ENCODE results near the gene TM7SF3.

The TM7SF3 gene

DNA sequence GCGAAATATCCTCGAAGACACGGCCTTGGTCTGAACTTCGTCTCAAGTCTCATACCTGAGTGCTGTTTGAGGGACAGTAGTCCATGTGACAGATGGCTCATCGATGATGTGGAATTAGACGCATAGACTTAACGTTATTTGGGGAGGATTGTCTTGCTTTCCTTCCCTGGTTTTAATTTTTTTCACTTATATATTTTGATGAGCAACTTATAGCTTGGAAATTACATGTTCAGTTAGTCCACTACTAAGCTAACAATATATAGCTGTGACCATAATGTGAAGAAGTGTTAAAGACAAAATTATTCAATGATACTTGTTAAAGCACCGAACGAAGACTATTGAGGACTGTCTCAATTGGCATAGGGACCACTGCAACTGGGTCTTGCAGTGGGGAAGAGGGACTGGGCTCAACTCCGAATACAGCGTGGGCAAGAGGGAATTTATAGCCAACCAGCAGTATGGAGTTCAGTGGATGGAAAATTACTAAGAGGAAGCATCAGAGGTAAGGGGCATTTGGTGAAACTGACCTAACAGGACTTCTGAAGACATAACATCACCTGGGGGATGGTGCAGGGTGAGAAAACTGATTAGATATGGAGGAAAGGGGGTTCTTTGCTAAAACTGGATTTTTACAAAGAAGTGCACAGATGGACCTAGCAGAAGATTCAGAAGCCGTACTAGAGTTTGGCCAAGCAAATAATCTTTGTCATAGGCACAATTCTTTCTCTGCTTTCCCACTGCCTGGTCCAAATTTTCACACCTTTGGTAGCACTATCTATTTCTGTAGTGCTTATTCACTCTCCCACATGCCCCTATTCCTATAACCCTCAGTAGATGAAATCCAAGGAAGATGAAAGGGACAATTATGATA is 910 bp upstream of the TM7SF3 start:
- intact Hi-C loops (cut with DNase I; ENCODE audit: low total_unique reads), result loop anchor here (2.0 to 10.0 kb wide), 2 partner anchors 76 to 180 kb away; partner anchors contain the start of genes FGFR1OP2 and ITPR2
- H3K4me1 ChIP-seq, result peaks cover 4 to 46% (median 28%) of the 10 kb centered on the region in 4 donors
- TF ChIP-seq, protein P1, sequence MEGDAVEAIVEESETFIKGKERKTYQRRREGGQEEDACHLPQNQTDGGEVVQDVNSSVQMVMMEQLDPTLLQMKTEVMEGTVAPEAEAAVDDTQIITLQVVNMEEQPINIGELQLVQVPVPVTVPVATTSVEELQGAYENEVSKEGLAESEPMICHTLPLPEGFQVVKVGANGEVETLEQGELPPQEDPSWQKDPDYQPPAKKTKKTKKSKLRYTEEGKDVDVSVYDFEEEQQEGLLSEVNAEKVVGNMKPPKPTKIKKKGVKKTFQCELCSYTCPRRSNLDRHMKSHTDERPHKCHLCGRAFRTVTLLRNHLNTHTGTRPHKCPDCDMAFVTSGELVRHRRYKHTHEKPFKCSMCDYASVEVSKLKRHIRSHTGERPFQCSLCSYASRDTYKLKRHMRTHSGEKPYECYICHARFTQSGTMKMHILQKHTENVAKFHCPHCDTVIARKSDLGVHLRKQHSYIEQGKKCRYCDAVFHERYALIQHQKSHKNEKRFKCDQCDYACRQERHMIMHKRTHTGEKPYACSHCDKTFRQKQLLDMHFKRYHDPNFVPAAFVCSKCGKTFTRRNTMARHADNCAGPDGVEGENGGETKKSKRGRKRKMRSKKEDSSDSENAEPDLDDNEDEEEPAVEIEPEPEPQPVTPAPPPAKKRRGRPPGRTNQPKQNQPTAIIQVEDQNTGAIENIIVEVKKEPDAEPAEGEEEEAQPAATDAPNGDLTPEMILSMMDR (IDR thresholded peaks at IDR 0.05), result no peak
- peak overlapping the region; percentile 86 to 90 for H3K27ac ChIP-seq
- no peak for DNase-seq
- H3K9me3 ChIP-seq, result no peaks in the 10 kb centered on the region
- no peaks in the 10 kb centered on the region for H3K36me3 ChIP-seq
- no peaks in the 10 kb centered on the region for H3K27me3 ChIP-seq
- H3K4me3 ChIP-seq, result peak overlapping the region; percentile 81 to 88

GRCh38 chr12:27013611-27014084 is 536 bp downstream of the TM7SF3 start:
- intact Hi-C loops (cut with DNase I; ENCODE audit: low total_unique reads), result loop anchor here (2.0 to 10.0 kb wide), 2 partner anchors 75 to 179 kb away; partner anchors contain the start of genes FGFR1OP2 and ITPR2
- TF ChIP-seq, protein P1 (IDR thresholded peaks at IDR 0.05), result no peak
- peaks cover 4 to 54% (median 31%) of the 10 kb centered on the region in 4 donors for H3K4me1 ChIP-seq
- peak in 1 of 2 donors; percentile 35 for DNase-seq
- H3K27ac ChIP-seq, result peak overlapping the region; percentile 86 to 90
- H3K36me3 ChIP-seq, result no peaks in the 10 kb centered on the region
- H3K27me3 ChIP-seq, result no peaks in the 10 kb centered on the region
- H3K4me3 ChIP-seq, result peak overlapping the region; percentile 81 to 88
- H3K9me3 ChIP-seq, result no peaks in the 10 kb centered on the region

DNA sequence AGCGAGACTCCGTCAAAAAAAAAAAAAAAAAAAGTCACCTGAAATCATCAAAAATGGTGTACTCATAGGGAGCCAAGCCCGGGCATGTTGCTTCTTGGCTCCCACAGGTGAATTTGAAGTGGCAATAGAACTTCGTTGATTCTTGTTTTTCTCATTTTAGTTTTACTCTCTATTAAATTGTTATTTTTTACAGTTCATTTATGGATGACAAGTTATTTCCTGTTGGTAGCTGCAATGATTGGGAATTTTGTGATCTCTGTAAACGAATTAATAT is 1.3 kb downstream of the TM7SF3 start:
- Histone ChIP-seq H3K4me1 (peaks cover 4 to 54% (median 31%) of the 10 kb centered on the region in 4 donors), H3K27ac (peak overlapping the region; percentile 86 to 90), H3K36me3 (no peaks in the 10 kb centered on the region), H3K9me3 (no peaks in the 10 kb centered on the region), H3K4me3 (peak overlapping the region; percentile 81 to 88), H3K27me3 (no peaks in the 10 kb centered on the region)
- intact Hi-C loops (cut with DNase I; ENCODE audit: low total_unique reads), result loop anchor here (10.0 kb wide), 1 partner anchor 178 kb away; the partner anchor contains the start of gene ITPR2
- no peak for DNase-seq
- TF ChIP-seq, protein P1 (IDR thresholded peaks at IDR 0.05), result no peak

- peaks cover 4 to 54% (median 31%) of the 10 kb centered on the region in 4 donors for H3K4me1 ChIP-seq
- H3K4me3 ChIP-seq, result peak overlapping the region; percentile 81 to 88
- DNase-seq, result no peak
- no peaks in the 10 kb centered on the region for H3K27me3 ChIP-seq
- no peaks in the 10 kb centered on the region for H3K9me3 ChIP-seq
- TF ChIP-seq, protein P1 (IDR thresholded peaks at IDR 0.05), result no peak
- intact Hi-C loops (cut with DNase I; ENCODE audit: low total_unique reads), result loop anchor here (10.0 kb wide), 1 partner anchor 178 kb away; the partner anchor contains the start of gene ITPR2
- no peaks in the 10 kb centered on the region for H3K36me3 ChIP-seq
- peak overlapping the region; percentile 86 to 90 for H3K27ac ChIP-seq
Observed at GRCh38 chr12:27012239-27012981, 1.8 kb downstream of the TM7SF3 start.

DNA sequence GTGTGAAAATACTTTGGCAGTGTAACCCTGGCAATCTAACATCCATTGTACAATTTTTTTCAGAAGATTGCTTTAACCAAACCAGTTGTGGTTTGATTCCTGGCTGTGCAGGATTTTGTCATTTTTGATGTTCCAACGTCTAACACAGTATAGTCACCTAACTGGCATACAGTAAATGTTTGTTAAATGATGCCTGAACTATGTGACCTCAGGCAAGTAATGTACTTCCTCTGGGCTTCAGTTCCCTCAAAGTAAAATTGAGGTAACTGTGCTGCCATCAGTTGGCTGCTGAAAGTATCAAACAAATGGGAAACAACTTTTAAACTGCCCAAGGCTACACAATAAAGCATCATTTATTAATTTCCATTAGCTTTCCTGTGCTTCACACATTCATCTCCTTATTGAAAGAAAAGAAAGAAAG is 4.3 kb downstream of the TM7SF3 start:
- H3K4me3 ChIP-seq, result no peak overlapping the region
- DNase-seq, result no peak
- H3K27ac ChIP-seq, result no peak overlapping the region
- no peaks in the 10 kb centered on the region for H3K9me3 ChIP-seq
- H3K36me3 ChIP-seq, result no peaks in the 10 kb centered on the region
- no peaks in the 10 kb centered on the region for H3K27me3 ChIP-seq
- intact Hi-C loops (cut with DNase I; ENCODE audit: low total_unique reads), result loop anchor here (10.0 kb wide), 1 partner anchor 175 kb away; the partner anchor contains the start of gene ITPR2
- TF ChIP-seq, protein P1 (IDR thresholded peaks at IDR 0.05), result no peak
- peaks cover 0 to 67% (median 30%) of the 10 kb centered on the region in 4 donors for H3K4me1 ChIP-seq
